ENCODE results near the gene CDHR1. TPM values are rescaled to one million over a fixed set of nuclear protein-coding genes. Genes with fewer than 3 reads are reported as not detected.

Gene CDHR1
- total RNA-seq, 1 donor from 2014 or later: 1.4 TPM

- Histone ChIP-seq H4K20me1 (ENCODE audit: low read depth) (no peaks in the 10 kb centered on the region), H3F3A (ENCODE audit: low read depth) (no peaks in the 10 kb centered on the region), H3K4me1 (no peaks in the 10 kb centered on the region), H3K27ac (no peak overlapping the region), H2AFZ (replicated peaks) (no peak overlapping the region), H3K27me3 (peaks cover 36% of the 10 kb centered on the region), H3K9ac (no peak overlapping the region), H3K79me2 (ENCODE audit: low read depth) (no peaks in the 10 kb centered on the region), H3K9me3 (ENCODE audit: low read depth) (no peaks in the 10 kb centered on the region), H3K4me3 (no peak overlapping the region), H3K4me2 (no peak overlapping the region), H3K36me3 (no peaks in the 10 kb centered on the region)
- Mint-ChIP-seq H3K36me3 (no peaks in the 10 kb centered on the region), H3K27me3 (ENCODE audit: insufficient read depth, low read depth) (peaks cover 24% of the 10 kb centered on the region), H3K27ac (no peak overlapping the region), H3K4me1 (peaks cover 2% of the 10 kb centered on the region), H3K9me3 (peaks cover 2% of the 10 kb centered on the region), H3K4me3 (no peak overlapping the region)
- TF ChIP-seq CTCF (IDR thresholded peaks at IDR 0.05): no peak
- TF ChIP-seq EZH2 (IDR thresholded peaks at IDR 0.05): no peak
- TF ChIP-seq EZH2phosphoT487 (IDR thresholded peaks at IDR 0.05): no peak
- no peak for DNase-seq (ENCODE audit: low spot score)
Measured at GRCh38 chr10:84191106-84191505, 3.2 kb upstream of the CDHR1 start.

- H3K27me3 Mint-ChIP-seq (ENCODE audit: insufficient read depth, low read depth): peaks cover 36% of the 10 kb centered on the region
- Histone ChIP-seq H3K27ac (no peak overlapping the region), H3K27me3 (peaks cover 47% of the 10 kb centered on the region), H3K36me3 (no peaks in the 10 kb centered on the region), H3K9ac (no peak overlapping the region), H2AFZ (replicated peaks) (no peak overlapping the region), H3K4me2 (no peak overlapping the region), H3K79me2 (ENCODE audit: low read depth) (no peaks in the 10 kb centered on the region), H4K20me1 (ENCODE audit: low read depth) (no peaks in the 10 kb centered on the region), H3K4me3 (no peak overlapping the region), H3K4me1 (no peaks in the 10 kb centered on the region), H3K9me3 (ENCODE audit: low read depth) (no peaks in the 10 kb centered on the region), H3F3A (ENCODE audit: low read depth) (no peaks in the 10 kb centered on the region)
- no peak overlapping the region for H3K27ac Mint-ChIP-seq
- TF ChIP-seq CTCF (IDR thresholded peaks at IDR 0.05): no peak
- TF ChIP-seq EZH2 (IDR thresholded peaks at IDR 0.05): no peak
- no peak for TF ChIP-seq EZH2phosphoT487 (IDR thresholded peaks at IDR 0.05)
- peaks cover 2% of the 10 kb centered on the region for H3K9me3 Mint-ChIP-seq
- H3K36me3 Mint-ChIP-seq: no peaks in the 10 kb centered on the region
- no peak overlapping the region for H3K4me3 Mint-ChIP-seq
- DNase-seq (ENCODE audit: low spot score): no peak
- peaks cover 10% of the 10 kb centered on the region for H3K4me1 Mint-ChIP-seq
Measured at GRCh38 chr10:84193327-84193726, 1.0 kb upstream of the CDHR1 start.

- H2AFZ ChIP-seq (replicated peaks): peak overlapping the region; percentile 85
- H3K36me3 ChIP-seq: no peaks in the 10 kb centered on the region
- peaks cover 2% of the 10 kb centered on the region for H3K9me3 Mint-ChIP-seq
- no peaks in the 10 kb centered on the region for H3K79me2 ChIP-seq (ENCODE audit: low read depth)
- H3K27me3 Mint-ChIP-seq (ENCODE audit: insufficient read depth, low read depth): peaks cover 40% of the 10 kb centered on the region
- H4K20me1 ChIP-seq (ENCODE audit: low read depth): no peaks in the 10 kb centered on the region
- TF ChIP-seq EZH2 (IDR thresholded peaks at IDR 0.05): no peak
- TF ChIP-seq EZH2phosphoT487 (IDR thresholded peaks at IDR 0.05): no peak
- TF ChIP-seq CTCF (IDR thresholded peaks at IDR 0.05): no peak
- H3K36me3 Mint-ChIP-seq: no peaks in the 10 kb centered on the region
- DNase-seq (ENCODE audit: low spot score): no peak
- no peaks in the 10 kb centered on the region for H3K9me3 ChIP-seq (ENCODE audit: low read depth)
- H3K4me3 ChIP-seq: peak overlapping the region; percentile 71
- H3K4me1 Mint-ChIP-seq: peaks cover 10% of the 10 kb centered on the region
- peaks cover 47% of the 10 kb centered on the region for H3K27me3 ChIP-seq
- peak overlapping the region; percentile 81 for H3K4me3 Mint-ChIP-seq
- H3K27ac Mint-ChIP-seq: no peak overlapping the region
- H3K9ac ChIP-seq: no peak overlapping the region
- no peaks in the 10 kb centered on the region for H3F3A ChIP-seq (ENCODE audit: low read depth)
- H3K27ac ChIP-seq: no peak overlapping the region
- H3K4me2 ChIP-seq: peak overlapping the region; percentile 100
- no peaks in the 10 kb centered on the region for H3K4me1 ChIP-seq
Measured at GRCh38 chr10:84193846-84194423, 402 bp upstream of the CDHR1 start.

Measured in neural progenitor cell (in vitro differentiated cells).